GM23248 (cell line): Measurements from ENCODE around the gene CEACAM4. TPM values are rescaled to one million over a fixed set of nuclear protein-coding genes. Genes with fewer than 3 reads are reported as not detected.

ENCODE experiments used
- DNase-seq: peaks from one replicate; pipeline ENCODE4 v3.0.0-alpha.2; 2015
- H2AFZ ChIP-seq: fragments of 200-600 bp; sonication (generic); 2 replicates; pipeline ENCODE4 v1.6.1; 2016; ENCODE audit warnings: antibody characterized with exemption
- H3F3A ChIP-seq: fragments of 200-600 bp; sonication (generic); 2 replicates; pipeline ENCODE4 v1.6.1; 2016; ENCODE audit warnings: mild to moderate bottlenecking, antibody characterized with exemption, mixed run types; ENCODE audit not compliant: insufficient read depth
- H3K27ac ChIP-seq: fragments of 200-600 bp; sonication (generic); 2 replicates; pipeline ENCODE4 v1.5.1; 2016; ENCODE audit warnings: mild to moderate bottlenecking
- H3K27me3 ChIP-seq: fragments of 200-600 bp; sonication (generic); replicated peaks from 2 replicates; pipeline ENCODE4 v1.6.1; 2016; ENCODE audit warnings: mild to moderate bottlenecking; ENCODE audit not compliant: insufficient read depth
- H3K36me3 ChIP-seq: fragments of 200-600 bp; sonication (generic); 2 replicates; pipeline ENCODE4 v1.6.1; 2016; ENCODE audit warnings: low read depth, mild to moderate bottlenecking
- H3K4me1 ChIP-seq: fragments of 200-600 bp; sonication (generic); 2 replicates; pipeline ENCODE4 v1.6.1; 2016; ENCODE audit warnings: mild to moderate bottlenecking; ENCODE audit not compliant: insufficient read depth
- H3K4me2 ChIP-seq: fragments of 200-600 bp; sonication (generic); one replicate; pipeline ENCODE4 v1.6.1; 2016; ENCODE audit warnings: mild to moderate bottlenecking; ENCODE audit not compliant: unreplicated experiment
- H3K4me3 ChIP-seq: fragments of 200-600 bp; sonication (generic); 2 replicates; pipeline ENCODE4 v1.5.1; 2016; ENCODE audit warnings: mild to moderate bottlenecking
- H3K79me2 ChIP-seq: fragments of 200-600 bp; sonication (generic); 2 replicates; pipeline ENCODE4 v1.6.1; 2016; ENCODE audit warnings: mild to moderate bottlenecking; ENCODE audit not compliant: insufficient read depth
- H3K9ac ChIP-seq: fragments of 200-600 bp; sonication (generic); 2 replicates; pipeline ENCODE4 v1.6.1; 2016; ENCODE audit warnings: mild to moderate bottlenecking
- H3K9me2 ChIP-seq: fragments of 200-600 bp; sonication (generic); 2 replicates; pipeline ENCODE4 v1.6.1; 2016; ENCODE audit warnings: mixed run types, mild to moderate bottlenecking, moderate library complexity; ENCODE audit not compliant: insufficient read depth
- H3K9me3 ChIP-seq: fragments of 200-600 bp; sonication (generic); one replicate; pipeline ENCODE4 v1.6.1; 2017; ENCODE audit warnings: low read depth
- H4K20me1 ChIP-seq: fragments of 200-600 bp; sonication (generic); 2 replicates; pipeline ENCODE4 v1.6.0; 2016; ENCODE audit not compliant: insufficient read depth
- EZH2 ChIP-seq: fragments of 200-600 bp; sonication (generic); IDR thresholded peaks from 2 replicates; pipeline ENCODE4 v1.6.1; 2018; ENCODE audit warnings: antibody characterized with exemption, mild to moderate bottlenecking; ENCODE audit not compliant: insufficient read depth, poor library complexity, severe bottlenecking
- EZH2phosphoT487 ChIP-seq: fragments of 200-600 bp; sonication (generic); IDR thresholded peaks from 2 replicates; pipeline ENCODE4 v1.6.1; 2018; ENCODE audit warnings: antibody characterized with exemption, moderate library complexity, mild to moderate bottlenecking, low read depth; ENCODE audit not compliant: insufficient read depth
- WGBS, 2 experiments: methylation state at CpG; one replicate each; pipeline ENCODE4 v1.1.6; 2015 to 2017; ENCODE audit warnings: low lambda C conversion rate in 2 of 2, low coverage in 1 of 2; ENCODE audit errors: missing lambda C conversion rate in 2 of 2; 5-methylcytosine and 5-hydroxymethylcytosine counted together
- in situ Hi-C: fragments of 300-500 bp; cut with MboI; formaldehyde crosslinking; loops from 2 replicates; pipeline ENCODE4 v1.15.0; 2020
- polyA plus RNA-seq: library from polyadenylated mRNA; unstranded; fragments of >200 nt; fragmentation: Nextera tagmentation; extraction: Ambion mirVana; gene quantifications from 2 replicates; pipeline ENCODE4 v1.2.1, GENCODE V29; 2016
- total RNA-seq: library from RNA; depleted of rRNA; stranded (reverse); fragments of >200 nt; shearing (Covaris generic); gene quantifications from 2 replicates; pipeline ENCODE4 v1.2.3, GENCODE V29; 2014; rRNA removed

The CEACAM4 gene
- not detected in 2 replicates for total RNA-seq
- polyA plus RNA-seq: not detected in 2 replicates

- in situ Hi-C loops: no loop called here
- Histone ChIP-seq H4K20me1 (no peaks in the 10 kb centered on the region), H3K36me3 (no peaks in the 10 kb centered on the region), H3K9me3 (no peaks in the 10 kb centered on the region), H3K4me2 (no peak within 1 kb of the TSS), H2AFZ (no peak within 1 kb of the TSS), H3K9ac (no peak within 1 kb of the TSS), H3K27ac (no peak within 1 kb of the TSS), H3K4me3 (no peak within 1 kb of the TSS), H3K79me2 (no peaks in the 10 kb centered on the region), H3K4me1 (no peaks in the 10 kb centered on the region), H3F3A (no peaks in the 10 kb centered on the region), H3K9me2 (no peaks in the 10 kb centered on the region), H3K27me3 (peaks cover 15% of the 10 kb centered on the region)
- no peak for TF ChIP-seq EZH2
- TF ChIP-seq EZH2phosphoT487: no peak
- WGBS, 2 experiments: 12% methylated on average over 5 to 7 of the region's 7 CpGs
- no peak for DNase-seq
Observed at GRCh38 chr19:41626877-41627276, at the start of gene CEACAM4. Gene CEACAM4, minus strand, starts transcription at chr19:41627074. Its CDS starts 111 bp downstream, at chr19:41626963.

GRCh38 chr19:41671486-41671885 is 44.6 kb upstream of the CEACAM4 start:
- no peaks in the 10 kb centered on the region for H3K36me3 ChIP-seq
- H3K4me3 ChIP-seq: no peak overlapping the region
- TF ChIP-seq EZH2 (no peak), EZH2phosphoT487 (no peak)
- no peaks in the 10 kb centered on the region for H3F3A ChIP-seq
- H3K9ac ChIP-seq: no peak overlapping the region
- no peak overlapping the region for H3K27ac ChIP-seq
- WGBS, 2 experiments: 10 to 11% methylated on average over 5 of the region's 5 CpGs
- H3K27me3 ChIP-seq: peaks cover 8% of the 10 kb centered on the region
- in situ Hi-C loops: no loop called here
- no peaks in the 10 kb centered on the region for H3K9me3 ChIP-seq
- no peaks in the 10 kb centered on the region for H3K4me1 ChIP-seq
- no peaks in the 10 kb centered on the region for H3K9me2 ChIP-seq
- no peak overlapping the region for H3K4me2 ChIP-seq
- no peak overlapping the region for H2AFZ ChIP-seq
- no peaks in the 10 kb centered on the region for H4K20me1 ChIP-seq
- no peak for DNase-seq
- H3K79me2 ChIP-seq: no peaks in the 10 kb centered on the region

DNA sequence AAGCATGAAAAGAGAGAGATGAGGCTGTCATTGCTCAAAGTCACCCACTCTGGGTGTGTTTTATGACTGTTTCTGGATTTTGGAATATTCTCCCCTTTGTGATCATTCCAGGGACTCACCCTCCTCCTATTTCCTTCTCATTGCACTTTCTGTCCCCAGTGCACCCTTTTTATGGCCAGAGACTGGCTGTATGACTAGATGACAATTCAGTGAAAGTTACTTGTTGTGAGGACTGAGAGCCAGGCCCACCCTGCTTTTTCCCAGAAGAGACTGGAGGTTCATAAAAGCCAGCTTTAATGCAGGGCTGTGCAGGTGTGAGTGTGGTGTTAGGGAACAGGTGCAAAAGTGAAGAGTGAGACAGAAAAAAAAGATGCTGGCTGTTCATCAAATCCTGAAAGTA is 43.9 kb upstream of the CEACAM4 start:
- Histone ChIP-seq H4K20me1 (no peaks in the 10 kb centered on the region), H3K9ac (no peak overlapping the region), H3F3A (no peaks in the 10 kb centered on the region), H3K4me1 (no peaks in the 10 kb centered on the region), H3K4me2 (no peak overlapping the region), H3K79me2 (no peaks in the 10 kb centered on the region), H3K27ac (no peak overlapping the region), H3K9me3 (no peaks in the 10 kb centered on the region), H3K9me2 (no peaks in the 10 kb centered on the region), H3K27me3 (peaks cover 5% of the 10 kb centered on the region), H3K36me3 (no peaks in the 10 kb centered on the region), H2AFZ (no peak overlapping the region), H3K4me3 (no peak overlapping the region)
- TF ChIP-seq EZH2phosphoT487: no peak
- no peak for TF ChIP-seq EZH2
- DNase-seq: no peak
- in situ Hi-C loops: no loop called here

- no peak overlapping the region for H3K4me2 ChIP-seq
- H2AFZ ChIP-seq: no peak overlapping the region
- in situ Hi-C loops: no loop called here
- 18 to 26% methylated on average over 1 of the region's 1 CpG for WGBS, 2 experiments
- H3K36me3 ChIP-seq: no peaks in the 10 kb centered on the region
- H3K79me2 ChIP-seq: no peaks in the 10 kb centered on the region
- no peak overlapping the region for H3K27ac ChIP-seq
- TF ChIP-seq EZH2 (no peak), EZH2phosphoT487 (no peak)
- no peaks in the 10 kb centered on the region for H3K9me2 ChIP-seq
- H3F3A ChIP-seq: no peaks in the 10 kb centered on the region
- no peak for DNase-seq
- peaks cover 5% of the 10 kb centered on the region for H3K27me3 ChIP-seq
- H4K20me1 ChIP-seq: no peaks in the 10 kb centered on the region
- H3K4me3 ChIP-seq: no peak overlapping the region
- H3K9ac ChIP-seq: no peak overlapping the region
- H3K4me1 ChIP-seq: no peaks in the 10 kb centered on the region
- no peaks in the 10 kb centered on the region for H3K9me3 ChIP-seq
Observed at GRCh38 chr19:41668315-41668714, 41.4 kb upstream of the CEACAM4 start.

- Histone ChIP-seq H4K20me1 (no peaks in the 10 kb centered on the region), H3F3A (no peaks in the 10 kb centered on the region), H3K27me3 (no peaks in the 10 kb centered on the region; the same call in 1 of the 2 replicates), H3K9ac (no peak overlapping the region), H3K4me2 (no peak overlapping the region), H2AFZ (no peak overlapping the region), H3K27ac (no peak overlapping the region), H3K4me1 (no peaks in the 10 kb centered on the region), H3K4me3 (no peak overlapping the region), H3K36me3 (no peaks in the 10 kb centered on the region), H3K79me2 (no peaks in the 10 kb centered on the region), H3K9me3 (no peaks in the 10 kb centered on the region), H3K9me2 (no peaks in the 10 kb centered on the region)
- no peak for TF ChIP-seq EZH2phosphoT487
- TF ChIP-seq EZH2: no peak
- 13% methylated on average over 2 of the region's 2 CpGs for WGBS, 2 experiments
- no peak for DNase-seq
- in situ Hi-C loops: no loop called here
Observed at GRCh38 chr19:41666075-41666474, 39.2 kb upstream of the CEACAM4 start.
